Body of pancreas (tissue), 4 donors: ENCODE results near the gene PSPN.

Source experiments
- POLR2A ChIP-seq, 3 donors: fragments of 450-650 bp; IDR thresholded peaks; one replicate each; pipeline ENCODE4 v1.6.1; 2016; ENCODE audit warnings: antibody characterized with exemption in 3 of 3, mild to moderate bottlenecking in 2 of 3
- TF ChIP-seq, protein P1 (sequence below), 7 experiments: fragments of 450-650 bp in 4 of 7; fragments of 200-600 bp in 3 of 7; sonication (generic) in 3 of 7; IDR thresholded peaks; one replicate each; pipeline ENCODE4 v1.5.1; 2016 to 2019; ENCODE audit warnings: antibody characterized with exemption in 7 of 7

DNA sequence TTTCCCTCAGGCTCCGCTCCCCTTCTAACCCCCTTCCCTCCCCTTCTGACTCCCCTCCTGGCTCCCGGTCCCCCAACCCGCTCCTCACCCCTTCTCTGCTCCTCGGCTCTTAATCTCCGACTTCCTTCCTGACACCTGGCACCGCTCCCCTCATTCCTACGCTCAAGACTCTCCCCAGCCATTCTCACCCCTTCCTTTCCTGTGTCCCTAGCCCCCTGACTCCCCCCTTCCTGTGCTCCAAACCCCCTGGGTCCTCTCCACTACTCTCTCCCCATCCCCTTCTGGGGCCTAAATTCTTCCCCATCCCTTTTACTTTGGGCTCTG, 13.7 kb downstream of the PSPN start:
- TF ChIP-seq, protein P1, sequence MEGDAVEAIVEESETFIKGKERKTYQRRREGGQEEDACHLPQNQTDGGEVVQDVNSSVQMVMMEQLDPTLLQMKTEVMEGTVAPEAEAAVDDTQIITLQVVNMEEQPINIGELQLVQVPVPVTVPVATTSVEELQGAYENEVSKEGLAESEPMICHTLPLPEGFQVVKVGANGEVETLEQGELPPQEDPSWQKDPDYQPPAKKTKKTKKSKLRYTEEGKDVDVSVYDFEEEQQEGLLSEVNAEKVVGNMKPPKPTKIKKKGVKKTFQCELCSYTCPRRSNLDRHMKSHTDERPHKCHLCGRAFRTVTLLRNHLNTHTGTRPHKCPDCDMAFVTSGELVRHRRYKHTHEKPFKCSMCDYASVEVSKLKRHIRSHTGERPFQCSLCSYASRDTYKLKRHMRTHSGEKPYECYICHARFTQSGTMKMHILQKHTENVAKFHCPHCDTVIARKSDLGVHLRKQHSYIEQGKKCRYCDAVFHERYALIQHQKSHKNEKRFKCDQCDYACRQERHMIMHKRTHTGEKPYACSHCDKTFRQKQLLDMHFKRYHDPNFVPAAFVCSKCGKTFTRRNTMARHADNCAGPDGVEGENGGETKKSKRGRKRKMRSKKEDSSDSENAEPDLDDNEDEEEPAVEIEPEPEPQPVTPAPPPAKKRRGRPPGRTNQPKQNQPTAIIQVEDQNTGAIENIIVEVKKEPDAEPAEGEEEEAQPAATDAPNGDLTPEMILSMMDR (IDR thresholded peaks at IDR 0.05), result no peak
- no peak for TF ChIP-seq POLR2A (IDR thresholded peaks at IDR 0.05)
